ENCODE data around the gene DLG2.

The DLG2 gene

GRCh38 chr11:83819931-83820549 is 1807.1 kb downstream of the DLG2 start:
- H3K9me3 Mint-ChIP-seq: no peaks in the 10 kb centered on the region
- no peak overlapping the region for H3K4me3 Mint-ChIP-seq
- DNase-seq (ENCODE audit: low spot score in 2 of 2) (no peak), ATAC-seq (ENCODE audit: low read depth) (peak; percentile 41)
- H3K4me1 Mint-ChIP-seq: peaks cover 2% of the 10 kb centered on the region
- peaks cover 4% of the 10 kb centered on the region for H3K27me3 Mint-ChIP-seq
- no peak overlapping the region for H3K27ac Mint-ChIP-seq
- no peaks in the 10 kb centered on the region for H3K36me3 Mint-ChIP-seq

GRCh38 chr11:83818349-83818748 is 1808.8 kb downstream of the DLG2 start:
- no peaks in the 10 kb centered on the region for H3K36me3 Mint-ChIP-seq
- peaks cover 2% of the 10 kb centered on the region for H3K4me1 Mint-ChIP-seq
- H3K9me3 Mint-ChIP-seq: no peaks in the 10 kb centered on the region
- DNase-seq (ENCODE audit: low spot score in 2 of 2): no peak
- no peak overlapping the region for H3K27ac Mint-ChIP-seq
- H3K4me3 Mint-ChIP-seq: no peak overlapping the region
- peaks cover 4% of the 10 kb centered on the region for H3K27me3 Mint-ChIP-seq
- no peak for ATAC-seq (ENCODE audit: low read depth)

GRCh38 chr11:83816572-83817187 is 1810.5 kb downstream of the DLG2 start:
- Mint-ChIP-seq H3K9me3 (no peaks in the 10 kb centered on the region), H3K27ac (no peak overlapping the region), H3K4me3 (no peak overlapping the region), H3K4me1 (peaks cover 2% of the 10 kb centered on the region), H3K27me3 (peaks cover 4% of the 10 kb centered on the region), H3K36me3 (no peaks in the 10 kb centered on the region)
- DNase-seq (ENCODE audit: low spot score in 2 of 2) (no peak), ATAC-seq (ENCODE audit: low read depth) (no peak)

GRCh38 chr11:83815736-83816135 is 1811.4 kb downstream of the DLG2 start:
- H3K27ac Mint-ChIP-seq: no peak overlapping the region
- no peak overlapping the region for H3K4me3 Mint-ChIP-seq
- ATAC-seq (ENCODE audit: low read depth) (no peak), DNase-seq (ENCODE audit: low spot score in 2 of 2) (no peak)
- no peaks in the 10 kb centered on the region for H3K9me3 Mint-ChIP-seq
- peaks cover 2% of the 10 kb centered on the region for H3K4me1 Mint-ChIP-seq
- H3K36me3 Mint-ChIP-seq: no peaks in the 10 kb centered on the region
- no peaks in the 10 kb centered on the region for H3K27me3 Mint-ChIP-seq

DNA sequence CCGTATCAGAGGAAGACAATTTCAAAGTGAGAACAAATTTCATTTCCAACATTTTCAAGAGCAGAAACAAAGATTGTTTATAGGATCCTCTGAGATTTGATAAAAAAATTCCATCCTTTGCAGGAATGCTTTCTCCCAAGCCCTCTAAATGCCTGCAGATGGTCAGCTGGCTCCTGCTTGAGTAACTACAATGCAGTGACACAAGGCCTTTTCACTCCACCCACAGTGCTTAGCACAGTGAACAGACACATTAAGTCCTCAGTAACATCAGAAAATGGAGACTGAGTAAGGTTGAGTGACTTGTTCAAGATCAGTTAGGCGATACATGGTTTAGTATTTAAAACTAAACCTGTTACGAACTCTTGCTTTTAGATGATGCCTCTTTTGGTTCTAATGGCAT is 1813.8 kb downstream of the DLG2 start:
- Mint-ChIP-seq H3K27ac (no peak overlapping the region), H3K4me3 (no peak overlapping the region), H3K27me3 (peaks cover 4% of the 10 kb centered on the region), H3K4me1 (peaks cover 2% of the 10 kb centered on the region), H3K36me3 (no peaks in the 10 kb centered on the region), H3K9me3 (no peaks in the 10 kb centered on the region)
- DNase-seq (ENCODE audit: low spot score in 2 of 2) (no peak), ATAC-seq (ENCODE audit: low read depth) (no peak)

- Mint-ChIP-seq H3K4me1 (no peaks in the 10 kb centered on the region), H3K4me3 (no peak overlapping the region), H3K36me3 (no peaks in the 10 kb centered on the region), H3K27me3 (peaks cover 10% of the 10 kb centered on the region), H3K9me3 (no peaks in the 10 kb centered on the region), H3K27ac (no peak overlapping the region)
- no peak for DNase-seq (ENCODE audit: low spot score in 2 of 2)
- no peak for ATAC-seq (ENCODE audit: low read depth)
Measured at GRCh38 chr11:83809274-83809673, 1817.9 kb downstream of the DLG2 start.

DNA sequence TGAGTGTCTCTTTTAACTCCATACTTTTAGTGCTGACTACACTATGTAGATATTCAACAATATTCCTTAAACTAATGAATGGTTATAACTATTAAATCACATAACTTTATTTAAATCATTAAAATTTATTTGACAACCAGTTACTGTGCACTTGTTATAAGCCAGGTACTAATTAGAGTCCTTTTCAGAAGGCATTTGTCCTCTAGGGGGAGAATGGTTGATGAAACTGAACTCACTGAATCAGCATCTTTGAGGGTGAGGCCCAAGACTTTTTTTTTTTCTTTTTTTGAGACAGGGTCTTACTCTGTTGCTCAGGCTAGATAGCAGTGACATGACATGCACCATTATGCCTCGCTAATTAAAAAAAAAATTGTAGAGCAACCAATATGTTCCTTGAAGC is 1825.3 kb downstream of the DLG2 start:
- ATAC-seq (ENCODE audit: low read depth) (no peak), DNase-seq (ENCODE audit: low spot score in 2 of 2) (no peak)
- peaks cover 4% of the 10 kb centered on the region for H3K27me3 Mint-ChIP-seq
- no peak overlapping the region for H3K4me3 Mint-ChIP-seq
- no peaks in the 10 kb centered on the region for H3K9me3 Mint-ChIP-seq
- H3K36me3 Mint-ChIP-seq: no peaks in the 10 kb centered on the region
- no peak overlapping the region for H3K27ac Mint-ChIP-seq
- no peaks in the 10 kb centered on the region for H3K4me1 Mint-ChIP-seq

DNA sequence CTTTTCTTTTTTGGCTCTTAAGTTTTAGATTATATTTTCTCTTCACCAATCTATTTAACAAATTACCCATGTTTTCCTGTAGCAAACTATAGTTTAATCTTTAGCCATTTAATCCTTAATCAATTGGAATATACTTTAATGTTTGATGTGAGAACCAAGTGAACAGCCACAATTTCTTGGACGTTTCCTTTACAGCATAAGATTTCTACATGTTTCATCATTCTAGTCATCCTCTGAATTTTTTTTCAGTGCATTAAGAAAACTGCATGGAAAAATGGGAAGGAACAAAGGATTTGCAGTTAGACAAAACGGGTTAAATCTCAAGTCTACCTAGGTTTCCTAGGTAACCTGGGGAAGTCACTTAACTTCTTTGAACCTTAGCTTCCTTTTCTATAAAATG is 1833.8 kb downstream of the DLG2 start:
- ATAC-seq (ENCODE audit: low read depth): no peak
- Mint-ChIP-seq H3K27ac (no peak overlapping the region), H3K27me3 (peaks cover 4% of the 10 kb centered on the region), H3K4me1 (no peaks in the 10 kb centered on the region), H3K36me3 (no peaks in the 10 kb centered on the region), H3K4me3 (no peak overlapping the region), H3K9me3 (no peaks in the 10 kb centered on the region)
- no peak for DNase-seq (ENCODE audit: low spot score in 2 of 2)

- Mint-ChIP-seq H3K27me3 (no peaks in the 10 kb centered on the region), H3K4me1 (no peaks in the 10 kb centered on the region), H3K27ac (no peak overlapping the region), H3K4me3 (no peak overlapping the region), H3K9me3 (no peaks in the 10 kb centered on the region), H3K36me3 (no peaks in the 10 kb centered on the region)
- DNase-seq (ENCODE audit: low spot score in 2 of 2): no peak
- no peak for ATAC-seq (ENCODE audit: low read depth)
Measured at GRCh38 chr11:83791557-83791956, 1835.6 kb downstream of the DLG2 start.

- H3K9me3 Mint-ChIP-seq: no peaks in the 10 kb centered on the region
- no peak overlapping the region for H3K27ac Mint-ChIP-seq
- no peak overlapping the region for H3K4me3 Mint-ChIP-seq
- no peaks in the 10 kb centered on the region for H3K36me3 Mint-ChIP-seq
- DNase-seq (ENCODE audit: low spot score in 2 of 2) (no peak), ATAC-seq (ENCODE audit: low read depth) (no peak)
- peaks cover 2% of the 10 kb centered on the region for H3K27me3 Mint-ChIP-seq
- no peaks in the 10 kb centered on the region for H3K4me1 Mint-ChIP-seq
Measured at GRCh38 chr11:83785942-83786341, 1841.2 kb downstream of the DLG2 start.

DNA sequence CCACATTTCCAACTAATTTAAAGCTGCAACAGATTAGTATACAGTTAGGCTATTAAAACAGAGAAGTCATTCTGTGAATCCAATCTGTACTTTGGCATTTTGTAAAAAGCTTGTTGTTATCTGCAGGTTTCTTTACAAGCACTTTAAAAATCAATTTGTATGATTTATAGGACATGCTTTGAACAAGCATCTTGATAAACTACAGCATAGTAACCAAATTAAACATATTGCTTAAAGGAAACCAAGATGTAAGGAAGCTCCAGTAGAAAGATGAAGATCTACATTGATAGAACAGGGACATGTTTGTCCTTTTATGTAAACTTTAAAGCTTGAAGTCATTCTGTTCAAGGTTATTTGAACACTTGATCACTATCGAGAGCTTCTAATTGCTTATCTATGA is 1842.7 kb downstream of the DLG2 start:
- DNase-seq (ENCODE audit: low spot score in 2 of 2) (no peak), ATAC-seq (ENCODE audit: low read depth) (no peak)
- H3K4me1 Mint-ChIP-seq: no peaks in the 10 kb centered on the region
- H3K27me3 Mint-ChIP-seq: peaks cover 2% of the 10 kb centered on the region
- no peak overlapping the region for H3K27ac Mint-ChIP-seq
- no peak overlapping the region for H3K4me3 Mint-ChIP-seq
- H3K9me3 Mint-ChIP-seq: no peaks in the 10 kb centered on the region
- H3K36me3 Mint-ChIP-seq: no peaks in the 10 kb centered on the region

DNA sequence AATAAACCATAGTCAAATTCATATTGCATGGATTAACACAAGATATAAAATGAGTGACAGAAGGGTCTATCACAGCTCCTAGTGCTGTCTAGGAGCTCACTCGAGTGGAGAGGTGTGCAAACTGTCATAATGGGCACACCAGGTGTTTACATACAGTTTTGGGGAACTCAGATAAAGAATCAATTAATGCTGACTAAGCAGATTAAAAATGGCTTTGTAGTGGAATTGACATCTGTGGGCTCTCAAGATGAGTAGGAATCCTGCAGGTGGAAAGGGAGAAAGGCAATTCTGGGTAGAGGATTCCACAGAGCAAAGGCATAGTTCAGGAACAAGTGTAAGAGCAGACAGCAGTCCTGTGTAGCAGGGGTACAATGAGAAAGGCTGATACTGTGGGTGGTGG is 1844.8 kb downstream of the DLG2 start:
- H3K4me3 Mint-ChIP-seq: no peak overlapping the region
- peaks cover 4% of the 10 kb centered on the region for H3K27me3 Mint-ChIP-seq
- no peak overlapping the region for H3K27ac Mint-ChIP-seq
- no peak for DNase-seq (ENCODE audit: low spot score in 2 of 2)
- H3K4me1 Mint-ChIP-seq: no peaks in the 10 kb centered on the region
- ATAC-seq (ENCODE audit: low read depth): no peak
- H3K9me3 Mint-ChIP-seq: no peaks in the 10 kb centered on the region
- H3K36me3 Mint-ChIP-seq: no peaks in the 10 kb centered on the region

DNA sequence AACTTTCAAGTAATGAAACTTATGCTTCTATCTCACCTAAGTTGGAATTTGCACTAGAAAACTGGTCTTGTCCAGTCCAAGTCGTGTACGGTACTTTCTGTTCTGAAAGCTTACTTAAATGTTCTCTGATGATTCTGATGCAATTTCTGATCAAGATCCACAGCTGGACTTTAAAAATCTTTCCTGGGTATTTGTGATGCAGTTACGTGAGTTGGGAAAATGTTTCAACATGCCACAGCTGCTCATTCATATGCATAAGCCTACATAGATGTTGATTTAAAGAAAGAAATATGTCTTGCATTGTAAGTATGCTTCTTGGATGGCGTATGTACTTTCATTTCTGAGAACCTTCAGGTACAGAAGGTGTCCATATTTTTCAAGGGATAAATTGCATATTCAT is 1847.3 kb downstream of the DLG2 start:
- H3K9me3 Mint-ChIP-seq: no peaks in the 10 kb centered on the region
- DNase-seq (ENCODE audit: low spot score in 2 of 2) (no peak), ATAC-seq (ENCODE audit: low read depth) (no peak)
- peaks cover 7% of the 10 kb centered on the region for H3K27me3 Mint-ChIP-seq
- no peak overlapping the region for H3K4me3 Mint-ChIP-seq
- H3K36me3 Mint-ChIP-seq: no peaks in the 10 kb centered on the region
- no peak overlapping the region for H3K27ac Mint-ChIP-seq
- no peaks in the 10 kb centered on the region for H3K4me1 Mint-ChIP-seq

GRCh38 chr11:83778596-83778995 is 1848.5 kb downstream of the DLG2 start:
- Mint-ChIP-seq H3K27ac (no peak overlapping the region), H3K4me1 (no peaks in the 10 kb centered on the region), H3K36me3 (no peaks in the 10 kb centered on the region), H3K9me3 (no peaks in the 10 kb centered on the region), H3K27me3 (peaks cover 7% of the 10 kb centered on the region), H3K4me3 (no peak overlapping the region)
- no peak for ATAC-seq (ENCODE audit: low read depth)
- no peak for DNase-seq (ENCODE audit: low spot score in 2 of 2)

Measured in memory B cell (primary cell).